Mesenchymal stem cell (in vitro differentiated cells and primary cell): ENCODE measurements around the gene MT1G.

Experiments
- DNase-seq: peaks from one replicate; pipeline ENCODE4 v3.0.0-alpha.2; 2013
- H2AFZ ChIP-seq: one replicate; pipeline ENCODE4 v1.6.1; 2013; ENCODE audit warnings: low read depth, mild to moderate bottlenecking, control low read depth, inconsistent platforms, low read length, moderate library complexity
- H2AK5ac ChIP-seq: 2 replicates; pipeline ENCODE4 v1.6.1; 2013; ENCODE audit warnings: low read length, moderate library complexity, mild to moderate bottlenecking, inconsistent platforms; ENCODE audit not compliant: severe bottlenecking
- H2BK120ac ChIP-seq: one replicate; pipeline ENCODE4 v1.6.1; 2013; ENCODE audit warnings: low read depth, mild to moderate bottlenecking, inconsistent platforms, low read length, moderate library complexity
- H2BK12ac ChIP-seq, 2 experiments: one replicate each; pipeline ENCODE4 v1.6.1; 2013; ENCODE audit warnings: inconsistent platforms in 2 of 2, low read length in 2 of 2, mild to moderate bottlenecking in 2 of 2, moderate library complexity in 2 of 2, control low read depth in 1 of 2
- H2BK15ac ChIP-seq: one replicate; pipeline ENCODE4 v1.6.1; 2013; ENCODE audit warnings: mild to moderate bottlenecking, low read depth, inconsistent platforms; ENCODE audit not compliant: poor library complexity, severe bottlenecking
- H2BK5ac ChIP-seq: 2 replicates; pipeline ENCODE4 v1.6.1; 2013; ENCODE audit warnings: low read depth, mild to moderate bottlenecking, low read length, control low read depth, inconsistent platforms; ENCODE audit not compliant: poor library complexity, severe bottlenecking
- H3K14ac ChIP-seq, 2 experiments: one replicate each; pipeline ENCODE4 v1.6.1; 2013; ENCODE audit warnings: inconsistent platforms in 2 of 2, low read length in 2 of 2, control low read depth in 1 of 2, mild to moderate bottlenecking in 1 of 2, moderate library complexity in 1 of 2
- H3K18ac ChIP-seq, 2 experiments: one replicate each; pipeline ENCODE4 v1.6.1; 2013; ENCODE audit warnings: inconsistent platforms in 2 of 2, low read length in 2 of 2, control low read depth in 1 of 2, low read depth in 1 of 2, mild to moderate bottlenecking in 1 of 2
- H3K23ac ChIP-seq, 2 experiments: one replicate each; pipeline ENCODE4 v1.6.1; 2013; ENCODE audit warnings: inconsistent platforms in 2 of 2, low read length in 2 of 2, mild to moderate bottlenecking in 2 of 2, moderate library complexity in 2 of 2, control low read depth in 1 of 2
- H3K27ac ChIP-seq: 2 replicates; pipeline ENCODE4 v1.5.1; 2013; ENCODE audit warnings: mild to moderate bottlenecking, moderate library complexity, low read length, control low read depth, inconsistent platforms; ENCODE audit not compliant: poor library complexity, severe bottlenecking
- H3K27me3 ChIP-seq, 2 experiments: 2 replicates each; pipeline versions ENCODE4 v1.6.1 to v1.7.0; 2013; ENCODE audit warnings: low read length in 2 of 2, mild to moderate bottlenecking in 2 of 2, moderate library complexity in 2 of 2, control low read depth in 1 of 2, inconsistent platforms in 1 of 2; ENCODE audit not compliant: control insufficient read depth in 1 of 2, insufficient read depth in 1 of 2
- H3K36me3 ChIP-seq, 2 experiments: 2 replicates each; pipeline versions ENCODE4 v1.6.1 to v1.7.0; 2013; ENCODE audit warnings: low read length in 2 of 2, control low read depth in 1 of 2, inconsistent platforms in 1 of 2, low read depth in 1 of 2, mild to moderate bottlenecking in 1 of 2; ENCODE audit not compliant: insufficient read depth in 2 of 2, control insufficient read depth in 1 of 2
- H3K4ac ChIP-seq, 2 experiments: one replicate each; pipeline ENCODE4 v1.6.1; 2013; ENCODE audit warnings: inconsistent platforms in 2 of 2, low read length in 2 of 2, mild to moderate bottlenecking in 2 of 2, moderate library complexity in 2 of 2, control low read depth in 1 of 2, low read depth in 1 of 2
- H3K4me1 ChIP-seq: 2 replicates; pipeline ENCODE4 v1.6.1; 2013; ENCODE audit warnings: low read depth, low read length, control low read depth; ENCODE audit not compliant: control insufficient read depth, insufficient read depth
- H3K4me2 ChIP-seq: 2 replicates; pipeline ENCODE4 v1.6.1; 2013; ENCODE audit warnings: low read length, mild to moderate bottlenecking, inconsistent platforms; ENCODE audit not compliant: poor library complexity, severe bottlenecking
- H3K4me3 ChIP-seq, 2 experiments: 2 replicates each; pipeline versions ENCODE4 v1.5.1 to v1.7.0; 2013; ENCODE audit warnings: low read length in 2 of 2, mild to moderate bottlenecking in 2 of 2, control low read depth in 1 of 2, low read depth in 1 of 2; ENCODE audit not compliant: insufficient read depth in 1 of 2
- H3K79me1 ChIP-seq: replicated peaks from 2 replicates; pipeline ENCODE4 v1.6.1; 2013; ENCODE audit warnings: mild to moderate bottlenecking, control low read depth, low read length, inconsistent platforms; ENCODE audit not compliant: poor library complexity, severe bottlenecking
- H3K9ac ChIP-seq: 2 replicates; pipeline ENCODE4 v1.7.0; 2013; ENCODE audit warnings: mild to moderate bottlenecking, low read length, moderate library complexity
- H3K9me3 ChIP-seq: 2 replicates; pipeline ENCODE4 v1.7.0; 2013; ENCODE audit warnings: mild to moderate bottlenecking, low read length; ENCODE audit not compliant: control insufficient read depth
- H4K8ac ChIP-seq: one replicate; pipeline ENCODE4 v1.6.1; 2013; ENCODE audit warnings: inconsistent platforms, mild to moderate bottlenecking, low read length, moderate library complexity
- H4K91ac ChIP-seq: one replicate; pipeline ENCODE4 v1.6.1; 2013; ENCODE audit warnings: mild to moderate bottlenecking, low read length, inconsistent platforms
- WGBS: methylation state at CpG from one replicate; pipeline ENCODE4 v1.1.7; 2013; ENCODE audit warnings: mixed read lengths; 5-methylcytosine and 5-hydroxymethylcytosine counted together

MT1G gene

DNA sequence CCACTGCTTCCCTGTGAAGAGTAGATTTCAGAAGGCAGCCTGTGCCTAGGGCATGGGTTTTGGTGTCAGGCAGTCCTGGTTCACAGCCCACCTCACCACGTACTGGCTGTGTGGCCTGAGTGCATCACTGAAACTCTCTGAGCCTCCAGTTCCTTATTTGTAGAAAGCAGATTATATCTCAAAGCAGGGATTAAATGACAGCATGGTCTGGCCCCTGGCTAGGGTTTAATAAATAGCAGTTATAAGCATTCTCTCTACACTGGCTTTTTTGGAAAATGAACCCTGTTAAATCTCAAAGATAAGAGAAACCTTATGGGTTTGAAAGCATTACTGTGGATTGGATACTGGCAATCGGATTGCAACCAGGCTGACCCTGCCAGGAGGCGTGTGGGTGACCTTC lies 38.3 kb downstream of the MT1G start:
- no peak overlapping the region for H2BK15ac ChIP-seq
- no peak overlapping the region for H2BK120ac ChIP-seq
- WGBS: 98% methylated on average over 2 of the region's 3 CpGs
- no peak overlapping the region for H4K91ac ChIP-seq
- no peak overlapping the region for H2BK5ac ChIP-seq
- H3K4me2 ChIP-seq: no peak overlapping the region
- H3K14ac ChIP-seq: no peak overlapping the region
- no peak overlapping the region for H3K23ac ChIP-seq
- no peak overlapping the region for H3K4ac ChIP-seq
- no peaks in the 10 kb centered on the region for H3K36me3 ChIP-seq
- H3K27me3 ChIP-seq: peaks cover 0 to 26% of the 10 kb centered on the region in 2 experiments
- H3K9me3 ChIP-seq: no peaks in the 10 kb centered on the region
- H3K79me1 ChIP-seq: no peaks in the 10 kb centered on the region
- H3K9ac ChIP-seq: no peak overlapping the region
- no peak overlapping the region for H2BK12ac ChIP-seq
- no peak overlapping the region for H3K27ac ChIP-seq
- DNase-seq: no peak
- H4K8ac ChIP-seq: no peak overlapping the region
- no peak overlapping the region for H2AFZ ChIP-seq
- H3K18ac ChIP-seq: no peak overlapping the region
- no peak overlapping the region for H2AK5ac ChIP-seq
- no peak overlapping the region for H3K4me3 ChIP-seq
- H3K4me1 ChIP-seq: peaks cover 28% of the 10 kb centered on the region

DNA sequence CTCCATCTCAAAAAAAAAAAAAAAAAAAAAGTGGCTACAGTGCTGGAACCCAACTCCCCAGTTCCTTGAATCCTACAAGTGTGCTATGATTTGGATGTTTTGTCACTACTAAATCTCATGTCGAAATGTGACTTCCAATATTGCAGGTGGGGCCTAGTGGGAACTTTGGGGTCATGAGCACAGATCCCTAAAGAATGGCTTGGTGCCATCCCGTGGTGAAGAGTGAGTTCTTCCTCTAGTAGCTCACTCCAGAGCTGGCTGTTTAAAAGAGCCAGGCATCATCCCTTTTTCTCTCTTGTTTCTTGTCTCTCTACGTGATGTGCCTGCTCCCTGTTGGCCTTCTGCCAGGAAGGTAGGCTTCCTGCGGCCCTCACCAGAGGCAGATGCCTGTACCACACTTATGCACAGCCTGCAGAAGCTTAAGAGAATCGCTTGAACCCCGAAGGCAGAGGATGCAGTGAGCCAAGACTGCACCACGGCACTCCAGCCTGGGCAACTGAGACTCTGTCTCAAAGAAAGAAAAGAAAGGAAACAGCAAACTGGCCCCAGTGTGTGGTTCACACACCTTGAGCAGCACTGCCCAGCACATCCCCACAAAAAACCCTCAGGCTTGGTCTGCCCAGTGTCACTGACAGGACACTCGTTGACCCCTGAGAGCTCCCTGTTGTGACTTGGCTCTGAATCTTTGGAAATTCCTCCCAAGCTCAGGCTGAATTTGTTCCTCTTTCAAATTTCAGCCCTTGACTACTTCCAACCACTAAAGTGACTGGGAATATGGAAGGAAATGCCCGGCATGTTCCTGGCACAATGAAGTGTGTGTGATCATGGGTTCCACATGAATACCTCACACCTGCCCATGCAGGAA lies 39.1 kb downstream of the MT1G start:
- Histone ChIP-seq H3K4me2 (no peak overlapping the region), H2BK15ac (no peak overlapping the region), H3K4me1 (peaks cover 28% of the 10 kb centered on the region), H2BK5ac (no peak overlapping the region), H2AK5ac (no peak overlapping the region), H3K4ac (no peak overlapping the region), H3K27me3 (peaks cover 0 to 18% of the 10 kb centered on the region in 2 experiments), H4K8ac (no peak overlapping the region), H4K91ac (no peak overlapping the region), H3K9ac (no peak overlapping the region), H3K4me3 (no peak overlapping the region), H3K14ac (no peak overlapping the region), H2BK120ac (no peak overlapping the region), H3K79me1 (no peaks in the 10 kb centered on the region), H3K27ac (no peak overlapping the region), H2BK12ac (peak overlapping the region in 1 of 2 experiments; percentile 59), H2AFZ (no peak overlapping the region), H3K9me3 (no peaks in the 10 kb centered on the region), H3K23ac (no peak overlapping the region), H3K18ac (peak overlapping the region in 1 of 2 experiments; percentile 46), H3K36me3 (no peaks in the 10 kb centered on the region)
- 81% methylated on average over 9 of the region's 9 CpGs for WGBS
- DNase-seq: no peak

DNA sequence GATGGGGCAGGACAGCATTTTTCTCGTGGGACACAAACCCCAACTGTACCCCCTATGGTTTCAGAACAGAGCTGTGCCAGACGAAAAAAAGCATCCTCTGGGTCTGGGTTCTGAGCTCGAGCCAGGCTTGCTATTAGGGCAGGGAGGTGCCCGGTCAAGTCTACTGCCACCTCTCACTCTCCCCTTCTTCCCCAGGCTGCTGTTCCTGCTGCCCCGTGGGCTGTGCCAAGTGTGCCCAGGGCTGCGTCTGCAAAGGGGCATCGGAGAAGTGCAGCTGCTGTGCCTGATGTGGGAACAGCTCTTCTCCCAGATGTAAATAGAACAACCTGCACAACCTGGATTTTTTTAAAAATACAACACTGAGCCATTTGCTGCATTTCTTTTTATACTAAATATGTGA lies 41.2 kb downstream of the MT1G start:
- Histone ChIP-seq H2BK12ac (peak overlapping the region in 1 of 2 experiments; percentile 79), H2BK120ac (no peak overlapping the region), H2BK15ac (no peak overlapping the region), H3K36me3 (no peaks in the 10 kb centered on the region), H3K9ac (peak overlapping the region; percentile 94), H3K4me2 (peak overlapping the region; percentile 51), H2AFZ (no peak overlapping the region), H3K4me1 (peaks cover 22% of the 10 kb centered on the region), H3K14ac (peak overlapping the region in 1 of 2 experiments; percentile 6), H4K8ac (no peak overlapping the region), H3K23ac (no peak overlapping the region), H3K4ac (peak overlapping the region; percentile 22 to 46), H3K18ac (peak overlapping the region in 1 of 2 experiments; percentile 79), H3K4me3 (peak overlapping the region in 1 of 2 experiments; percentile 81), H2AK5ac (no peak overlapping the region), H4K91ac (peak overlapping the region; percentile 64), H2BK5ac (no peak overlapping the region), H3K79me1 (no peaks in the 10 kb centered on the region), H3K9me3 (no peaks in the 10 kb centered on the region), H3K27me3 (peaks cover 0 to 5% of the 10 kb centered on the region in 2 experiments), H3K27ac (peak overlapping the region; percentile 72)
- DNase-seq: no peak
- WGBS: 45% methylated on average over 6 of the region's 7 CpGs

DNA sequence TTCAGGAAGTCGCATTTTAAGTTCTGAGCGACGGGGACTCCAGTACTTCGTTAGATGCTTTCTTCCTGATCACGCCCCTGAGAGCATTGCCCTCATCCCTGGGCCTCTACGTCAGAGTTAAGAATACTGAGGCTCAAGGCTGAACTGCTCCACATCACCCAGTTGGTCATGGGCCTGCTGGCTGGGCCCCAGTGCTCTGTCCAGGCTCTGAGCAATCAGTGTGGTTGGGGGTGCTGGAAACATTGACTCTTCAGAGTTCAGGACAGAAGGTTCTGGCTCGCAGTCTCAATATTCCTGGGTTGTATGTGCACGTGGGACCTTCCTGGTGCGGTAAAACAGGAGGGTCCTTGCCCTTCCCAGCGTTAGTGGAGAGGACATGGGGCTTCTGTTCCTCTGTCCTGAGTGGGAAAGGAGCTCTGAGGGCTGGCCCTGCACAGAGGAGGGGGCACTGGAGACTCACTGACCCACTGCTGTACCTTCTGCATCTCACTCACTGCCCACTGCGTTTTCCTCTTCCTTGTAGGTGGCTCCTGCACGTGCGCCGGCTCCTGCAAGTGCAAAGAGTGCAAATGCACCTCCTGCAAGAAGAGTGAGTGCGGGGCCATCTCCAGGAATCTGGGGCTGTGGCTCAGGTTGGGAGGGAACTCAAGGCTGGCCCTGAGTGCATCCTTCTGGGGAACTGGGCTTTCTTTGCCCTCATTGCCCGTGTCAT lies 41.8 kb downstream of the MT1G start:
- Histone ChIP-seq H4K91ac (peak overlapping the region; percentile 34), H3K79me1 (no peaks in the 10 kb centered on the region), H3K14ac (peak overlapping the region in 1 of 2 experiments; percentile 96), H3K4me1 (peaks cover 22% of the 10 kb centered on the region), H2BK120ac (no peak overlapping the region), H2AK5ac (peak overlapping the region; percentile 61), H3K36me3 (no peaks in the 10 kb centered on the region), H3K18ac (peak overlapping the region; percentile 82 to 90), H2BK15ac (peak overlapping the region; percentile 65), H3K27ac (peak overlapping the region; percentile 55), H3K23ac (peak overlapping the region in 1 of 2 experiments; percentile 23), H2BK5ac (no peak overlapping the region), H3K9me3 (no peaks in the 10 kb centered on the region), H4K8ac (peak overlapping the region; percentile 79), H2BK12ac (peak overlapping the region; percentile 91 to 92), H3K27me3 (peaks cover 0 to 1% of the 10 kb centered on the region in 2 experiments), H3K4me3 (peak overlapping the region; percentile 61 to 81), H3K4ac (peak overlapping the region; percentile 63 to 66), H3K4me2 (peak overlapping the region; percentile 76), H3K9ac (peak overlapping the region; percentile 94), H2AFZ (peak overlapping the region; percentile 68)
- DNase-seq: peak; percentile 91
- WGBS: 16% methylated on average over 13 of the region's 16 CpGs
